MV-4-11 (cell line): ENCODE results near the gene PA2G4.
"Not testable (repeated sequence)": the region's sequence is repeated elsewhere in the genome, so short reads cannot be mapped to it uniquely, and the experiment has no call there.

ENCODE experiments used
- DNase-seq: peaks from one replicate; lab custom pipeline; 2025; lab: John Stamatoyannopoulos, UW

Gene PA2G4

DNA sequence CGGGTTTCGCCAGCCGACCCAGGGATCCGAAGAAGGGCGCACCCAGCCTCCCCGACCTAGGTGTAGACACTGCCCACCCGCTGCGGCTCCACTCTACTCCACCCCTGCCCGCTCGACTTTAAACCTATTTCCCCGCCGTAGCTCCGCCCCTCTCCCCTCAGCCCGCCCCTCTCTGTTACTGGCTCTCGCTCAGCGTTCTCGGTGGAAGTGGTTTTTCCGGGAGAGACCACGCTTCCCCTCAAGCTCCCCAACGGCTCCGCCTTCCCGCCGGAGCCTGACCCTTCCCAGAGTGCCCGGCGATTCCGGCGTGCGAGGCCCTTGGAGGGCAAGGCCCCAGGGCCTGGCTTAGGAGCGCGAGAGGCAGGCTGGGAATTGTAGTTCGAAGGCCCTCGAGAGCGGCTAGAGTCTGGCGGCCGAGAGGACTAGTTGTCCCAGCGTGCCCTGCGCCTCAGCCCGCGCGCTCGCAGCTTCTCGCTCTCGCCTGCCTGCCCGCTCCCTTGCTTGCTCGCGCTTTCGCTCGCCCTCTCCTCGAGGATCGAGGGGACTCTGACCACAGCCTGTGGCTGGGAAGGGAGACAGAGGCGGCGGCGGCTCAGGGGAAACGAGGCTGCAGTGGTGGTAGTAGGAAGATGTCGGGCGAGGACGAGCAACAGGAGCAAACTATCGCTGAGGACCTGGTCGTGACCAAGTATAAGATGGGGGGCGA is at the start of gene PA2G4:
PA2G4 (plus strand) TSS at position 451 of the 706 bp plus-strand sequence; CDS start at position 630, 179 bp downstream.
- DNase-seq = peak; percentile 99

DNA sequence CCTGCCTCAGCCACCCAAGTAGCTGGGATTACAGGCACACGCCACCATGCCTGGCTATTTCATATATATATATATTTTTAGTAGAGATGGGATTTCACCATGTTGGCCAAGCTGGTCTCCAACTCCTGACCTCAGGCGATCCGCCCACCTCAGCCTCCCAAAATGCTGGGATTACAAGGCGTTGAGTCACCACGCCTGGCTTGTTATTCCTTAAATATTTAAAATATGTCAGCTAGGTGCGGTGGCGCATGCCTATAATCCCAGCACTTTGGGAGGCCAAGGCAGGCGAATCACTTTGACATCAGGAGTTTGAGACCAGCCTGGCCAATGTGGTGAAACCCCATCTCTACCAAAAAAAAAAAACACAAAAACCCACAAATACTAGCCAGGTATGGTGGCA is 44.4 kb upstream of the PA2G4 start:
- not testable (repeated sequence) for DNase-seq

DNA sequence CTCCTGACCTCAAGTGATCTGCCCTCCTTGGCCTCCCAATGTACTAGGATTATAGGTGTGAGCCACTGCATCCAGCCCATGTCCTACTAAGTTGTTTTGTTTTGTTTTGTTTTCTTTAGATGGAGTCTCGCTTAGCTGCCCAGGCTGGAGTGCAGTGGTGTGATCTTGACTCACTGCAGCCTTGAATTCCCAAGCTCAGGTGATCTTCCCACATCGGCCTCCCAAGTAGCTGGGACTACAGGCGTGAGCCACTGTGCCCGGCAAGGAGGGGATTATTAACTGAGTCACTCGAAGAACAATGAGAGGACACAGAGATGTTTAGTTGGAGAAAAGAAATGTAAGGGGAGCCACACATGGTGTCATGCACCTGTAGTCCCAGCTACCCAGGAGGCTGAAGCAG is 42.4 kb upstream of the PA2G4 start:
- no peak for DNase-seq

DNA sequence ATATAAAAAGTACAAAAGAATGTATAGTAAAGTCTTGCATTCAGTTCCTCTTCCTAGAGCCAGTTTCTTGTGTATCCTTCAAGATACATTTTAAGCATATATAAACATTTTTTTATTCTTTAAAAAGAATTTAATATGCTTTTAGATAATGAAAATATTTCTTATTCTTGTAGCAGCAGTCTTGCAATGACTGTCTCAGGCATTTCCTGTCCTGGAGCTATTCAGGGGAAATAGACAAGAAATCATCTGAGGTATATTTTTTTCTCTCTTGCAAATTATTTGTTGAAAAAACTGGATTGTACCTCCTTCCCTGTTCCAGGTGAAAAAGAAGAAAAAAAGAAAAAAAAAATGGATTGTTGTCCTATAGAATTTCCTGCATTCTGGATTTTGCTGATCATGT is 41.4 kb upstream of the PA2G4 start:
- no peak for DNase-seq

DNA sequence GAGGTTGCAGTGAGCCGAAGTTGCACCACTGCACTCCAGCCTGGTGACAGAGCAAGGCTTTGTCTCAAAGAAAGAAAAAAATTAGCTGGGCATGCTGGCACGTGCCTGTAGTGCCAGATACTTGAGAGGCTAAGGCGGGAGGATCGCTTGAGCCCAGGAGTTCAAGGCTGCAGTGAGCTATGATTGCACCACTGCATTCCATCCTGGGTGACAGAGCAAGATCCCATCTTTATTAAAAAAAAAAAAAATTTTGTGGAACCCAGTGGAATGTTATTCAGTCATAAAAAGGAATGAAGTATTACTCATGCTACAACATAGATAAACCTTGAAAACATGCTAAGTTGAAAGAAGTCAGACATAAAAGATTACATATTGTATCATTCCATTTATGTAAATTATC is 32.7 kb upstream of the PA2G4 start:
- no peak for DNase-seq

DNA sequence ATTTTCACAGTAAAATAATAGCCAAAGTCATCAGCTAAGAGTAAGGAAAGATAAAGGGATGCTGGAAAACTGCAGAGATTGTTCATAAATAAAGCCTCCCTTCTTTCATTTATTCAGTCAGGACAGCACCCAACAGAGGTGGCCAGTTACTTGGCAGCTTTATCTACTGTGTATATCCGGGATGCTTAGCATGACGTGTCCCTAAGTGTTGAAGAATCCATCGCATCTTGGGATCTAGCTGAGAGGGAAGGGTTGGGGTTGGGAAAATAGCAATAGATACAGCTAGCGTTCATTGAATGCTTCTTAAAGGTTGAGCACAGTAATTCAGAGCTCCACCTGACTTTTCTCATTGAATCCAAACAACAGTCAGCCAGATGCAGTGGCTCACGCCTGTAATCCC is 30.0 kb upstream of the PA2G4 start:
- no peak for DNase-seq

DNA sequence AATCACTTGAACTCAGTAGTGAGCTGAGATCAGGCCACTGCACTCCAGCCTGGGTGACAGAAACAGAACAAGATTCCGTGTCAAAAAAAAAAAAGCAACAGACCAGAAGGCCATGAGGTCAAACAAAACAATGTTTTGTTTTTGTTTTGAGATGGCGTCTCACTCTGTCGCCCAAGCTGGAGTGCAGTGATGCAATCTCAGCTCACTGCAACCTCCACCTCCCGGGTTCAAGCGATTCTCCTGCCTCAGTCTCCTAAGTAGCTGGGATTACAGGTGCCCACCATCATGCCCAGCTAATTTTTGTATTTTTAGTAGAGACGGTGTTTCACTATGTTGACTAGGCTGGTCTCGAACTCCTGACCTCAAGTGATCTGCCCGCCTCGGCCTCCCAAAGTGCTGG is 26.4 kb upstream of the PA2G4 start:
- DNase-seq = not testable (repeated sequence)

DNA sequence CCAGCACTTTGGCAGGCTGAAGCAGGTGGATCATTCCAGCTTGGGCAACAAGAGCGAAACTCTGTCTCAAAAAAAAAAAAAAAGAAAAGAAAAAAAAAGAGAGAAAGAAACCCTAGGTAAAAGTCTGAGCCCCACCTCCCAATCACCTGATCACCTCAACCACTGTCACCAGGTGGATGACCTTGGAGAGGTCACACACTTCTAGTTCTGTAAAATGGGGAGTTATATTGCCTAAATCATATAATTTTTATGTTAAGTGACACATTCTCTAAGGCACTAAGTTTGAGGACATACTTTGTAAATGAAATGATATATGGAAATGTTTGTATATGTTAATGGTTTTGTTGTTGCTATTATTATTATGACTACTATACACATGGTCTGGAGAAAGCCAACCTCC is 25.9 kb upstream of the PA2G4 start:
- no peak for DNase-seq

DNA sequence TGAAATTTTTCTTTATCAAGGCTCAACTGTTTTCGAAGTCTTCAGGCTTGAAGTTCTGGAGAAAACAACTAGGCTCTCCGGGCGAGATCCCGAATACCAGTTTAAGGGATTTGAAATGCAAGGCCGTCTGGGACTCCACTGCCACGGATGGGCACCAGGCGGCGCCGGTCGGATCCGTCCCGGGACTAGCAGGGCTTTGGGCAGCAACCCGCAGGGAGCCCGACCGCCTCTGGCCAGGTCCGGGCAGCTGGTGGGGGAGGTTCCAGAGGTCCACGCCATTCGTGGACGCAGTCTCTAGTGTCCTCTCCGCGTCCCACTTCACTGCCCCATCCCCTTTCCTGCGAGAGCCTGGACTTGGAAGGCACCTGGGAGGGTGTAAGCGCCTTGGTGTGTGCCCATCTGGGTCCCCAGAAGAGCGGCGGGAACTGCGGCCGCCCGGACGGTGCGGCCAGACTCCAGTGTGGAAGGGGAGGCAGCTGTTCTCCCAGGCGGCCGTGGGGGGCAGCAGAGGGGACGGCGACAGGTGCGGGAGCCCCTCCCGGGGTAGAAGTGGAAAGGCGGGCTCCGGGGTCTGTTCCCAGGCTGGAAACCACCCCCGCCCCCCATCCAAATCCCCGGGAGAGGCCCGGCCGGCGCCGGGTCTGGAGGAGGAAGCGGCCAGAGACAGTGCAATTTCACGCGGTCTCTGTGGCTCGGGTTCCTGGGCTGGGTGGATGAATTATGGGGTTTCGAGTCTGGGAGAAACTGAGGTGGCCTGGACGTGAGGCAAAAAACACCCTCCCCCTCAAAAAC is 25.2 kb upstream of the PA2G4 start:
- DNase-seq = peak; percentile 36

DNA sequence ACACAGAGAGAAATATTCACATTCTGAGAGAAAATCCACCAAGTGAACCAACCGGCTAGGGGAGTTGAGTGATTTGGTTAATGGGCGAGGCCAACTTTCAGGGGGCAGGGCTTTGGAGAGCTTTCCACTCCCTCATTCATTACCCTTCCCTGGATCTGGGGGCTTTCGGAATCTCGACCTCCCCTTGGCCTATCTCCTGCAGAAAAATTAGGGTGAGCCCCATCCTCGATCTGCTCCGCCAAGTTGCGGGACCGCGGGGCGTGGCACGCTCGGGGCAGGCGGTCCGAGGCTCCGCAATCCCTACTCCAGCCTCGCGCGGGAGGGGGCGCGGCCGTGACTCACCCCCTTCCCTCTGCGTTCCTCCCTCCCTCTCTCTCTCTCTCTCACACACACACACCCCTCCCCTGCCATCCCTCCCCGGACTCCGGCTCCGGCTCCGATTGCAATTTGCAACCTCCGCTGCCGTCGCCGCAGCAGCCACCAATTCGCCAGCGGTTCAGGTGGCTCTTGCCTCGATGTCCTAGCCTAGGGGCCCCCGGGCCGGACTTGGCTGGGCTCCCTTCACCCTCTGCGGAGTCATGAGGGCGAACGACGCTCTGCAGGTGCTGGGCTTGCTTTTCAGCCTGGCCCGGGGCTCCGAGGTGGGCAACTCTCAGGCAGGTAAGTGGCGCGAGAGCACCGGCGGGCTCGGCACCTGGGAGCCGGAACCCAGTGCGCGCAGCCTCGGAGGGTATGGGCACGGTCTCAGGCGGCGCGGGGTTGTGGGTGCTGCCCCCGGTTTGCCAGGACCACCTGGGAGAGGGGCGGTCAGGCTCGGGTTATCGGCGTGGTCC is 24.4 kb upstream of the PA2G4 start, which contains the start of gene ERBB3:
ERBB3 (plus strand) TSS at position 443 of the 833 bp plus-strand sequence; CDS start at position 579, 136 bp downstream.
- peak; percentile 57 for DNase-seq

DNA sequence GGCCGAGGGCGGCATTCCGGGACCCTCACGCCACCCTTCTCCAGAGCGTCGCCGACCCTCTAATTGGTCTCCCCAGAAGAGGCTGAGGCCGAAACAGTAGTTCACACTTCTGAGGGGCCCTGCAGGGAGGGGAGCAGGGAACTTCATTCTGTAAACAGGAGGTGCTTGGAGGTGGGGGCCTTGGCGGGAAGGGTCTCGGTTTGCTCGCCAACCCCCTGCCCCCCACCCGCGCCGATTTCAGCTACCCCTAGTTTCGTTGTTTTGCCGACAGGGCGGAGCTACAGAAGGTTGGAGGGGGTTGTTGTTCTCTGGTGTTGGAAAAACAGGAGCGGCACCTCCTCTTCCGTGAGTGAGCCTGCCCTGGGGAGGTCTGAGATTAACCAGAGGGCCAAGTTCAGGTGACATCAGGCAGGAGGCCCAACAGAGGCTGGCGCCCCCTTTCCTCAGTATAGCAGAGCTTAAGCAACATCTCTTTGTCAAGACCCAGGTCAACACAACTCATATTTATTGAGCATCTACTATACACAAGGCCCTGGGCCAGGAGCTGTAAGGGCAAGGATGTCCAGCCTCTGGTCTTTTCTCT is 23.7 kb upstream of the PA2G4 start:
- no peak for DNase-seq

DNA sequence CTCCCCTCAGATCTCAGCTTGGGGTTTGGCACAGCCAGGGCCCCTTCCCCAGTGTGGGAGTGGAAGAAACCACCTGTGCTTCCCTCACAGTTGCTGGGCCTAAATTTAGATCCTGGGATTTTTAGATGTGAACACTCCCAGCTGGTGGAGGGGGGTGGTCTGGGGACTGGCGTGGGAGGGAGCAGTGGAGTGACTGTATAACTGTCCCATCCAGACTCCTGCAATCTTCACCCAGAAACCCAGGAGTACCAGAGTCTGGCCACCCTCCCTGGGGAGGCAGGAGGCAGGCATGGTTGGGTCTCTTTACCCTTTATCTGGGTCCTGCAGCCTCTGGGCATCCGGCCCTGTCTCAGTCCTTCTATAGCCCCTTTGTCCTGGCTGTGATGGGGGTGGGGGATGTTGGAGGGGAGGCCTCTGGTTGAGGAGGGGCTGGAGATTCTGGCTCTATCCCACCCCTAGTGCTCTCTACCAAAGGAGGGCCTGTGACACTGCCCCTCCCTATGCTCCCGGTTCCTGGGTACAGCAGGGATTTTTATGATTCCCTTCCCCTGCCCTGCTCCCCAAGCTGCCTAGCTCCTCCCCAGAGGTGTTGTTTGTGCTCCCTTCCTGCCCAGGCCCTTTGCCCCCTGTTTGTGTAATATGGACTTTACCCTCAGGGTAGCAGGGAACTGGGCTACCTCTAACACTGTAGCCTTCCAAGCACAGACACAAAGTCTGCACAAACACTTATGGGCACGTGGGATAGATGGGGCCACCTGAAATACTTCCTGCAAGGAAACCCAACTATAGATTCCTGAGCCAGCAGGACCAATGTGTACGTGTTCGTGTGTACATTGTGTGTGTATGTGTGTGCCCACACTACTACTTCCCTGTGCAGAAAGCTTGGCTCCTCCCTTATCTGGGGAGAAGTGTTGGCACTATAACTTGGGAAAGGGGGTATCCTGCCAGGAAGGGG is 22.7 kb upstream of the PA2G4 start:
- DNase-seq = no peak

DNA sequence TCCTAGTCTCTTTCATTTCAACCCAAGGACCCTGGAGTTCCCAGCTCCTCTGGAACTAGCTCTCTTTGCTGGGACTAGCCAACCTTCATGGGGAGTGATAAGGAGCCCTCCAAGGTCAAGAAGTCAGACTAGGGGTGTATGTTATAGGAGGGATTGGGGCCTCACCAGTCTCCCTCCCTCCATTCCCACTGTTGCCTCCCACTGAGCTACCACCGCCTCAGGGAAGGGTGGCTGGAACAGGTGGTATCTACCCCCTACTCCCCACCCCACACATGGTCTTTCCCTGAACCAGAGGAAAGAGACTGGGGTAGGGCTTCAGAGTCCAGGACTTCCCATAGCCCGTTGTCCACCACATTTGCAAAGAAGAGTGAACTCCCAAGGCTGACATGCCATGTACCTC is 22.0 kb upstream of the PA2G4 start:
- no peak for DNase-seq

DNA sequence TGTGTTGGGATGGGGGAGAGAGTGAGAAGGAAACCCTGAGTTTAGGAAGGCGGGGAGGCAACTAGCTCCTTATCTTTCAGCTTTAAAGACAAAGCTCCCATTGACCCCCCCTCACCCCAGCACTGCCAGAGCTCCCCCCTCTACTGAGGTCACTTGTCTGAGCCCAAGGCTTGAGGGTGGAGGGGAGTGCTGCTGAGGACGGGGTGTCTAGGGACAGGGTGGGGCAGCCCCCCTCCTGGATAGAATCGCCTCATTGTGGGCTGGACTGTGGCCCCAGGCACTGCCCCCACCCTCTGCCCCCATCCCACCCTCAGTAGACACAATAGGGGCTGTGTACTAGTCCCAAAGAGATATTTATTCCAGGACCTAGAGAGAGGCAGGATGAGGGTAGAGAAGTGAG is 21.4 kb upstream of the PA2G4 start:
- no peak for DNase-seq

DNA sequence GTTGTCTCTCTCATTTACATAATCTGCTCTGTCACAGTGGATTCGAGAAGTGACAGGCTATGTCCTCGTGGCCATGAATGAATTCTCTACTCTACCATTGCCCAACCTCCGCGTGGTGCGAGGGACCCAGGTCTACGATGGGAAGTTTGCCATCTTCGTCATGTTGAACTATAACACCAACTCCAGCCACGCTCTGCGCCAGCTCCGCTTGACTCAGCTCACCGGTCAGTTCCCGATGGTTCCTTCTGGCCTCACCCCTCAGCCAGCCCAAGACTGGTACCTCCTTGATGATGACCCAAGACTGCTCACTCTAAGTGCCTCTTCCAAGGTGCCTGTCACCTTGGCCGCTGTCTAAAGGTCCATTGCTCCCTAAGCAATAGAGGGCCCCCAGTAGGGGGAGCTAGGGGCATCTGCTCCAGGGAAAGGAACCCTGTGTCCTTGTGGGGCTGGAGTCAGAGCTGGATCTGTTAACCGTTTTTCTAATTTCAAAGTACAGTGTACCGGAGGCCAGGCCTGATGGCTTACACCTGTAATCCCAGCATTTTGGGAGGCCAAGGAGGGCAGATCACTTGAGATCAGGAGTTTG is 19.3 kb upstream of the PA2G4 start:
- peak; percentile 22 for DNase-seq

DNA sequence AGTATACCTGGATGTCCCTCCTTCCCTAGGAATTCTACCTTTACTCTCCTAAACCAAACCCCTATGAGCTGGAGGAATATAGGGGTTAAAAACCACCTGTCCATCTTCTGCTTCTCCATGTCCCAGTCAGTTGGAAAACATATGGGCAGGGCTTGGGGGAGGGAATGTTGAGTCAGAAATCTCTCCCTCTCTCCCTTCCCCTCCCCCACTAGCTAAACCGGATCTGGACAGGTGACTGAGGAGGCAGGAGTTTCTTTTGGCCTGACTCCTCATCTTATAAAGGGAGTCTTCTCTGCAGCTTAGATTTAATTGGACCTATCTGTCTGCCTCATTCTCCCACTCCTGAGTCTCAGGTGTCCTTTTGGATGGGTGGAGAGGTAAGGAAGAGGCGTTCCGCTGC is 18.3 kb upstream of the PA2G4 start:
- DNase-seq = no peak

DNA sequence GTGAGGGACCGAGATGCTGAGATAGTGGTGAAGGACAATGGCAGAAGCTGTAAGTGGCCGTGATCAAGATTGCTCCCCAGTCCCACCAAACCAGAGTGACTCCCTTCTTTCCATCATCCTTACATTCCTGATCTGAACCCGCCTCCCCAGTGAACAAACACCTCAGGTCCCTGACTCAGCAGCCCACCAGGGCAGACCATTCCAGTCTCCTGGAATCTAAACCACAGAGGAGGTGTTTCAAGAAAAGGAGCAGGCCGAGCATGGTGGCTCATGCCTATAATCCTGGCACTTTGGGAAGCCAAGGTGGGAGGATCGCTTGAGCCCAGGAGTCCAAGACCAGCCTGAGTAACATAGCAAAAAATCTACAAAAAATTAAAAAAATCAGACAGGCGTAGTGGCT is 17.8 kb upstream of the PA2G4 start:
- DNase-seq = no peak

DNA sequence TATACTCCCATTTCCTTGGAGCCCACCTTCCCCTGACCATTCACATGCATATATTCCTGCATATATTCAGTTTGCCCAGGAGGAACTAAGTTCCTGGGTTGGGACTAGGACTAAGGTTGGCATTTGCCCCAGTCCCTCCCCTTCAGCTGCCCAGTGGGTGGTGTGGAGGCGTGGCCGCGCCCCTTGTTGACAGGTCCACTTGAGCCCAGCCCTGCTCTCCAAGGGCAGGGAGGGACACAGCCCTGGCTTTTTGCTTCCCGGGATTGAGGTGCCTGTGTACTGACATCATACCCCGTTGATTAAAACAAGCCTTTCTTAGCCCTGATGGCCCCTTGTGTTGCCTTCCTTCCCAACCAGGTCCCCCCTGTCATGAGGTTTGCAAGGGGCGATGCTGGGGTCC is 17.1 kb upstream of the PA2G4 start:
- no peak for DNase-seq

DNA sequence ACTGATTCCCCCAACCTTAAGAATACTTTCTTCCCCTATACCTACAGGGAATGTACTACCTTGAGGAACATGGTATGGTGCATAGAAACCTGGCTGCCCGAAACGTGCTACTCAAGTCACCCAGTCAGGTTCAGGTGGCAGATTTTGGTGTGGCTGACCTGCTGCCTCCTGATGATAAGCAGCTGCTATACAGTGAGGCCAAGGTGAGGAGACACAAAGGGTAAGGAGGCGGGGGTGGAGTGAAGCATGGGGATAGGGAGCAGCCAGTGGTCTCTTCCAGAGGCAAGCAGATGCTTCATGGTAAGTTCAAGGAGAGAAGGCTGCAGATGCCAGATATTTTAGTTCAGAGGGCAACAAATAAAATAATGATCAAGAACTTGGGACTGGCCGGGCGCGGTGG is 6.6 kb upstream of the PA2G4 start:
- DNase-seq = no peak

DNA sequence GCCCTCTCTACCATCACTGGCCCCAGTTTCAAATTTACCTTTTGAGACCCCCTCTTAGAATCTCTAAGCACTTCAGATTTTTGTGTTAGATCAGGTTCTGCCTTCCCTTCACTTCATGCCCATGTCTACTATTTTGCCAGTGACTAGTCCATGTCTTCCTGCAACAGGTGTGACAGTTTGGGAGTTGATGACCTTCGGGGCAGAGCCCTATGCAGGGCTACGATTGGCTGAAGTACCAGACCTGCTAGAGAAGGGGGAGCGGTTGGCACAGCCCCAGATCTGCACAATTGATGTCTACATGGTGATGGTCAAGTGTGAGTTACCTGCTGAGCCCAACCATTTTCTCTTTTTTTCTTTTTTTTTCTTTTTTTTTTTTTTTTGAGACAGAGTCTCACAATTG is 5.8 kb upstream of the PA2G4 start:
- no peak for DNase-seq

DNA sequence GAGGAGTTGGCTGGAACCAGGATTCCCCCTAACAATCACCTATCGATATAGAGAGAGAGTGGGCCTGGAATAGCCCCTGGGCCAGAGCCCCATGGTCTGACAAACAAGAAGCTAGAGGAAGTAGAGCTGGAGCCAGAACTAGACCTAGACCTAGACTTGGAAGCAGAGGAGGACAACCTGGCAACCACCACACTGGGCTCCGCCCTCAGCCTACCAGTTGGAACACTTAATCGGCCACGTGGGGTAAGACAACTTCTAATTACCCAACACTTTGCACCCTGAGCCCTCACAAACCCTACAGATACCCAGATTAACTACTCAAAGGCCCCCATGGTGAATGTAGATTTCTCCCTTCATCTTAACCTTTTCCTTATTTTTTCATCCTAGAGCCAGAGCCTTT is 4.6 kb upstream of the PA2G4 start:
- no peak for DNase-seq
